GM12878 (cell line): ENCODE results near the gene SEZ6L2. TPM values are rescaled to one million over a fixed set of nuclear protein-coding genes. Genes with fewer than 3 reads are reported as not detected.
A peak's percentile ranks its signal among the peaks of the same experiment; 100 is the strongest.

Source experiments
- ATAC-seq: fragments of 200-7000 bp; cut with Tn5 transposase; 3 replicates; pipeline ENCODE4 v1.9.1; 2020; ENCODE audit warnings: mild to moderate bottlenecking, moderate library complexity
- BruUV-seq: library from RNA; stranded (reverse); fragments of 400-500 nt; replicated peaks from 2 replicates; lab custom pipeline; 2021; lab: Mats Ljungman, UMichigan
- CTCF ChIA-PET: fragments of 300-600 bp; sonication (Branson Sonifier 250); formaldehyde crosslinking; extraction: SDS; loops from one replicate; lab custom pipeline; 2021; ENCODE audit warnings: inconsistent platforms; lab: Yijun Ruan, JAX
- POLR2A ChIA-PET: fragments of 350-600 bp; formaldehyde crosslinking; extraction: SDS; loops from one replicate; lab custom pipeline; 2021; ENCODE audit warnings: inconsistent platforms; lab: Charles Lee
- RAD21 ChIA-PET: fragments of 300-600 bp; sonication (Branson Sonifier 250); formaldehyde crosslinking; loops from one replicate; lab custom pipeline; 2023; ENCODE audit warnings: antibody characterized with exemption; ENCODE audit not compliant: unreplicated experiment; lab: Charles Lee
- SMC1A ChIA-PET: fragments of 300-600 bp; sonication (Branson Sonifier 250); formaldehyde crosslinking; loops from one replicate; lab custom pipeline; 2023; ENCODE audit not compliant: unreplicated experiment, uncharacterized antibody; lab: Charles Lee
- DNase-seq: peaks from one replicate; pipeline ENCODE4 v3.0.0-alpha.2; 2011; ENCODE audit warnings: low read depth, low spot score
- FAIRE-seq: peaks from 3 replicates; lab custom pipeline; 2011; peaks lifted over from hg19 to GRCh38; lab: Jason Lieb, UNC
- H2AFZ ChIP-seq: 2 replicates; pipeline ENCODE4 v1.6.0; 2011; ENCODE audit warnings: low read depth, low read length, control low read depth; ENCODE audit not compliant: control insufficient read depth
- H3K27ac ChIP-seq: 2 replicates; pipeline ENCODE4 v1.5.1; 2011; ENCODE audit warnings: control low read depth; ENCODE audit not compliant: control insufficient read depth, insufficient read depth
- H3K27me3 ChIP-seq, 2 experiments: replicated peaks in 1 of 2; 2 replicates each; pipeline versions ENCODE4 v1.6.0 to v1.6.1; 2011; ENCODE audit warnings: low read length in 1 of 2; ENCODE audit not compliant: control insufficient read depth in 2 of 2, insufficient read depth in 2 of 2
- H3K36me3 ChIP-seq, 2 experiments: 2 replicates each; pipeline ENCODE4 v1.5.1; 2011; ENCODE audit warnings: low read length in 1 of 2; ENCODE audit not compliant: control insufficient read depth in 2 of 2, insufficient read depth in 2 of 2
- H3K4me1 ChIP-seq: 2 replicates; pipeline ENCODE4 v1.6.1; 2011; ENCODE audit warnings: mild to moderate bottlenecking, low read length, moderate library complexity, mixed read lengths; ENCODE audit not compliant: control insufficient read depth, insufficient read depth
- H3K4me2 ChIP-seq: 2 replicates; pipeline ENCODE4 v1.6.0; 2011; ENCODE audit warnings: control low read depth; ENCODE audit not compliant: control insufficient read depth, insufficient read depth
- H3K4me3 ChIP-seq: fragments of 200-600 bp; sonication (generic); 2 replicates; pipeline ENCODE4 v1.5.1; 2016
- H3K79me2 ChIP-seq: 2 replicates; pipeline ENCODE4 v1.6.0; 2011; ENCODE audit warnings: low read length; ENCODE audit not compliant: control insufficient read depth, insufficient read depth
- H3K9ac ChIP-seq: 2 replicates; pipeline ENCODE4 v1.8.0; 2011; ENCODE audit warnings: low read length, control low read depth, mixed read lengths; ENCODE audit not compliant: control insufficient read depth, insufficient read depth
- H3K9me3 ChIP-seq: replicated peaks from 3 replicates; pipeline ENCODE4 v1.5.1; 2011; ENCODE audit warnings: mild to moderate bottlenecking, low read length; ENCODE audit not compliant: control insufficient read depth, insufficient read depth
- H4K20me1 ChIP-seq: 2 replicates; pipeline ENCODE4 v1.6.0; 2011; ENCODE audit not compliant: control insufficient read depth, insufficient read depth
- FOXK2 ChIP-seq: fragments of 450-650 bp; IDR thresholded peaks from 2 replicates; pipeline ENCODE4 v1.6.1; 2017; ENCODE audit warnings: mild to moderate bottlenecking, moderate library complexity
- HCFC1 ChIP-seq: fragments of 150-350 bp; IDR thresholded peaks from 2 replicates; pipeline ENCODE4 v1.6.1; 2014; ENCODE audit warnings: low read length
- NR2F1 ChIP-seq: fragments of 450-650 bp; conservative IDR thresholded peaks from 2 replicates; pipeline ENCODE4 v1.6.1; 2017; ENCODE audit warnings: mild to moderate bottlenecking
- STAT1 ChIP-seq: fragments of 450-650 bp; conservative IDR thresholded peaks from 2 replicates; pipeline ENCODE4 v1.6.1; 2014; ENCODE audit warnings: antibody characterized with exemption, mild to moderate bottlenecking
- ZZZ3 ChIP-seq: IDR thresholded peaks from 2 replicates; pipeline ENCODE4 v1.6.1; 2011; ENCODE audit warnings: low read depth; ENCODE audit not compliant: control insufficient read depth, insufficient read length
- WGBS: methylation state at CpG from one replicate; pipeline ENCODE4 v1.1.6; 2016; ENCODE audit warnings: low lambda C conversion rate; ENCODE audit not compliant: insufficient replicate concordance, insufficient coverage; ENCODE audit errors: missing lambda C conversion rate; 5-methylcytosine and 5-hydroxymethylcytosine counted together
- in situ Hi-C: fragments of 300-500 bp; cut with MboI; formaldehyde crosslinking; loops from 9 replicates; pipeline ENCODE4 v1.14.3; 2018; ENCODE audit warnings: mixed read lengths
- intact Hi-C: fragments of 100-400 bp; cut with micrococcal nuclease; formaldehyde crosslinking; loops from one replicate; pipeline ENCODE4 v1.14.2; 2022; ENCODE audit not compliant: unreplicated experiment
- polyA plus RNA-seq, 11 experiments: library from polyadenylated mRNA; depleted of rRNA in 4 of 11; unstranded in 6 of 11; stranded (reverse) in 5 of 11; fragments of >200 nt; fragmentation: Nextera tagmentation in 4 of 11; fragmentation: Illumina TruSeq in 1 of 11; extraction: Ambion mirVana in 4 of 11; extraction: Trizol in 1 of 11; gene quantifications; 1 replicate in 1 of 11; 2 replicates in 10 of 11; pipeline versions ENCODE4 v1.2.1 to v1.2.3, GENCODE V29; 2011 to 2016; ENCODE audit warnings: inconsistent platforms in 2 of 11, missing spikeins in 2 of 11, low read depth in 1 of 11
- total RNA-seq, 4 experiments: library from RNA; depleted of rRNA in 3 of 4; stranded (reverse); fragments of >200 nt in 3 of 4; fragmentation: Illumina TruSeq in 1 of 4; extraction: Trizol in 1 of 4; gene quantifications; 2 replicates each; pipeline versions ENCODE4 v1.2.1 to v1.2.3, GENCODE V29; 2013 to 2021

The SEZ6L2 gene
- total and polyA plus RNA-seq, 10 of the 15 experiments (the other 5 are each of a cell fraction or from before 2014, with no cell fraction given) = 0.06 to 0.49 TPM; not detected in 8

DNA sequence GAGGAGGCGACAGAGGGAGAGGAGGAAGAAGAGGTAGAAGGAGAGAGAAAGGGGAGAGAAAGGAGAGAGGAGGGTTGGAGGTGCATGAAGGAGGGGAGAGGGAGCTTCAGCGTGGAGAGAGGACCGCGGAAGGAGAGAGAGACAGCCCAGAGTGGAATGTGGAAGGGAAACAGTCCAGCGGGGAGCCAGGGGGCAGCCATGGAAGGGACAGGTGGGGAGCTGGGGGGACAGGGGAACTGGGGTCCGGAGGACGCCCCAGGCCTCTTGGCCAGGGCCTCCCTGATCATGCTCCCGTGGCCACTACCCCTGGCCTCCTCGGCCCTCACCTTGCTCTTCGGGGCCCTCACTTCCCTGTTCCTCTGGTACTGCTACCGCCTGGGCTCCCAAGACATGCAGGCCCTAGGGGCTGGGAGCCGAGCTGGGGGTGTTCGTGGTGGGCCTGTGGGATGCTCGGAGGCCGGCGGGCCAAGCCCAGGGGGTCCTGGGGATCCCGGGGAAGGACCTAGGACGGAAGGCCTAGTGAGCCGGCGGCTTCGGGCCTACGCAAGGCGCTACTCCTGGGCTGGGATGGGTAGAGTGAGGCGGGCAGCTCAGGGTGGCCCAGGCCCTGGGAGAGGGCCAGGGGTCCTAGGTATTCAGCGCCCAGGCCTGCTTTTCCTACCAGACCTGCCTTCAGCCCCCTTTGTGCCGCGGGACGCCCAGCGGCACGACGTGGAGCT lies 1.7 kb upstream of the SEZ6L2 start:
- H3K79me2 ChIP-seq = no peaks in the 10 kb centered on the region
- no peaks in the 10 kb centered on the region for H3K9me3 ChIP-seq
- in situ Hi-C loops (no loop called here), intact Hi-C loops (loop anchor here (10.0 kb wide), 1 partner anchor 124 kb away; the partner anchor contains the start of gene C16orf92)
- H4K20me1 ChIP-seq = no peaks in the 10 kb centered on the region
- no peak for TF ChIP-seq ZZZ3
- no peak for TF ChIP-seq STAT1
- 0 out of 2 replicates have a peak, but pooled peaks have one; percentile 38 for TF ChIP-seq FOXK2
- TF ChIP-seq HCFC1 = no peak
- TF ChIP-seq NR2F1 = no peak
- H2AFZ ChIP-seq = no peak overlapping the region; the same call in 1 of the 2 replicates
- no TSS peak for BruUV-seq
- H3K36me3 ChIP-seq = no peaks in the 10 kb centered on the region
- SMC1A ChIA-PET = interaction anchor here (0.6 kb wide), 1 partner anchor 757 kb away, joined by 4 read pairs; no protein-coding TSS in a partner anchor
- DNase-seq = no peak
- H3K27me3 ChIP-seq = no peaks in the 10 kb centered on the region; a peak in 1 of 4 replicates
- no peak overlapping the region for H3K9ac ChIP-seq
- ATAC-seq = no peak
- H3K4me3 ChIP-seq = no peak overlapping the region
- POLR2A ChIA-PET = no interaction called here
- no peak overlapping the region for H3K27ac ChIP-seq
- CTCF ChIA-PET = no interaction called here
- H3K4me1 ChIP-seq = peaks cover 3% of the 10 kb centered on the region; the same call in 1 of the 2 replicates
- RAD21 ChIA-PET = interaction anchor here (1.6 kb wide), 1 partner anchor 131 kb away, joined by 5 read pairs; no protein-coding TSS in a partner anchor
- WGBS = 55% methylated on average over 22 of the region's 31 CpGs
- peak overlapping the region; percentile 90; the same call in 1 of the 2 replicates for H3K4me2 ChIP-seq
- FAIRE-seq = no peak
